K562 (cell line): ENCODE results near the gene CDK5RAP3. TPM values are rescaled to one million over a fixed set of nuclear protein-coding genes. Genes with fewer than 3 reads are reported as not detected.
"Not testable (repeated sequence)": the region's sequence is repeated elsewhere in the genome, so short reads cannot be mapped to it uniquely, and the experiment has no call there.

ENCODE experiments used
- ATAC-seq: fragments of 200-7000 bp; cut with Tn5 transposase; 3 replicates; pipeline ENCODE4 v1.9.1; 2020; ENCODE audit warnings: moderate library complexity
- BruUV-seq: library from RNA; stranded (reverse); fragments of 400-500 nt; replicated peaks from 2 replicates; lab custom pipeline; 2021; lab: Mats Ljungman, UMichigan
- CTCF ChIA-PET: fragments of 300-600 bp; formaldehyde crosslinking; extraction: SDS; loops from one replicate; lab custom pipeline; 2021; ENCODE audit warnings: low intra/inter-chr PET ratio; lab: Yijun Ruan, JAX
- POLR2A ChIA-PET: fragments of 300-600, 350-650 bp; sonication (Branson Sonifier 250); formaldehyde crosslinking; extraction: SDS; loops from one replicate; lab custom pipeline; 2021; ENCODE audit warnings: antibody characterized with exemption, inconsistent platforms; lab: Yijun Ruan, JAX
- DNase-seq, 4 experiments: peaks; one replicate each; pipeline versions ENCODE4 v3.0.0 to v3.0.0-alpha.2; 2011 to 2018; ENCODE audit warnings: low spot score in 3 of 4, mixed read lengths in 3 of 4; ENCODE audit errors: extremely low read depth in 1 of 4
- FAIRE-seq: peaks from 2 replicates; lab custom pipeline; 2011; peaks lifted over from hg19 to GRCh38; lab: Jason Lieb, UNC
- H2AFZ ChIP-seq: 2 replicates; pipeline ENCODE4 v1.6.0; 2011; ENCODE audit warnings: low read depth, low read length, control low read depth, inconsistent platforms
- H3K27ac ChIP-seq: fragments of 200-600 bp; 3 replicates; pipeline ENCODE4 v1.8.0; 2011; ENCODE audit warnings: low read depth, mild to moderate bottlenecking, control low read depth, inconsistent platforms, low read length, moderate library complexity, mixed read lengths; ENCODE audit errors: extremely low read depth
- H3K27me3 ChIP-seq, 2 experiments: fragments of 300-600 bp in 1 of 2; 2 replicates in 1 of 2; 3 replicates in 1 of 2; pipeline versions ENCODE4 v1.6.0 to v1.8.0; 2011; ENCODE audit warnings: inconsistent platforms in 2 of 2, low read length in 2 of 2, mild to moderate bottlenecking in 1 of 2, mixed read lengths in 1 of 2, moderate library complexity in 1 of 2; ENCODE audit not compliant: control insufficient read depth in 2 of 2, insufficient read depth in 2 of 2
- H3K36me3 ChIP-seq: fragments of 300-600 bp; 3 replicates; pipeline ENCODE4 v1.8.0; 2011; ENCODE audit warnings: mild to moderate bottlenecking, low read length, inconsistent platforms; ENCODE audit not compliant: control insufficient read depth, insufficient read depth
- H3K4me1 ChIP-seq, 2 experiments: fragments of 200-600 bp in 1 of 2; replicated peaks in 1 of 2; 2 replicates in 1 of 2; 3 replicates in 1 of 2; pipeline versions ENCODE4 v1.5.1 to v1.8.0; 2011; ENCODE audit warnings: inconsistent platforms in 2 of 2, low read length in 2 of 2, mild to moderate bottlenecking in 1 of 2, mixed read lengths in 1 of 2, moderate library complexity in 1 of 2; ENCODE audit not compliant: control insufficient read depth in 2 of 2, insufficient read depth in 2 of 2
- H3K4me2 ChIP-seq: 2 replicates; pipeline ENCODE4 v1.6.1; 2011; ENCODE audit warnings: low read length, control low read depth, inconsistent platforms, mixed read lengths; ENCODE audit not compliant: insufficient read depth
- H3K4me3 ChIP-seq: fragments of 200-600 bp; sonication (generic), shearing (Covaris generic); 2 replicates; pipeline ENCODE4 v1.5.1; 2016; ENCODE audit warnings: control low read depth, inconsistent platforms
- H3K79me2 ChIP-seq: fragments of 200-600 bp; 3 replicates; pipeline ENCODE4 v1.8.0; 2011; ENCODE audit warnings: low read length, inconsistent platforms; ENCODE audit not compliant: control insufficient read depth, insufficient read depth
- H3K9ac ChIP-seq, 2 experiments: 2 replicates each; pipeline versions ENCODE4 v1.6.0 to v1.6.1; 2011; ENCODE audit warnings: low read depth in 2 of 2, low read length in 2 of 2, control low read depth in 1 of 2, inconsistent platforms in 1 of 2, mild to moderate bottlenecking in 1 of 2, mixed read lengths in 1 of 2; ENCODE audit not compliant: insufficient read depth in 1 of 2
- H3K9me1 ChIP-seq: one replicate; pipeline ENCODE4 v1.6.0; 2011; ENCODE audit warnings: inconsistent platforms, mild to moderate bottlenecking, low read length, moderate library complexity; ENCODE audit not compliant: control insufficient read depth, insufficient read depth
- H3K9me3 ChIP-seq: replicated peaks from 2 replicates; pipeline ENCODE4 v1.5.1; 2011; ENCODE audit warnings: low read depth, low read length, inconsistent platforms; ENCODE audit not compliant: control insufficient read depth, insufficient read depth
- H4K20me1 ChIP-seq: replicated peaks from 2 replicates; pipeline ENCODE4 v1.6.1; 2011; ENCODE audit warnings: low read length, inconsistent platforms, mixed read lengths; ENCODE audit not compliant: control insufficient read depth, insufficient read depth
- C11orf30 ChIP-seq: fragments of 450-650 bp; IDR thresholded peaks from 2 replicates; pipeline ENCODE4 v1.6.1; 2016; ENCODE audit warnings: low read depth, mild to moderate bottlenecking
- DPF2 ChIP-seq: fragments of 450-650 bp; IDR thresholded peaks from 2 replicates; pipeline ENCODE4 v1.6.1; 2016
- ESRRA ChIP-seq: fragments of 450-650 bp; IDR thresholded peaks from 2 replicates; pipeline ENCODE4 v1.6.1; 2014; ENCODE audit warnings: low read depth, mild to moderate bottlenecking, moderate library complexity, borderline replicate concordance
- HDAC1 ChIP-seq, 2 experiments: fragments of 450-650 bp; IDR thresholded peaks; 2 replicates each; pipeline ENCODE4 v1.6.1; 2016 to 2017; ENCODE audit warnings: inconsistent platforms in 1 of 2, mild to moderate bottlenecking in 1 of 2, moderate library complexity in 1 of 2
- MAFG ChIP-seq: fragments of 450-650 bp; conservative IDR thresholded peaks from 2 replicates; pipeline ENCODE4 v1.6.1; 2016; ENCODE audit warnings: missing genetic modification characterization, missing compliant biosample characterization
- NFE2 ChIP-seq: IDR thresholded peaks from 2 replicates; pipeline ENCODE4 v1.6.1; 2014; ENCODE audit warnings: antibody characterized with exemption, low read depth
- NFE2L1 ChIP-seq: fragments of 450-650 bp; IDR thresholded peaks from 2 replicates; pipeline ENCODE4 v1.6.1; 2016; ENCODE audit warnings: missing genetic modification characterization, low read depth, mild to moderate bottlenecking, missing compliant biosample characterization, moderate library complexity, borderline replicate concordance
- ZNF316 ChIP-seq: fragments of 450-650 bp; IDR thresholded peaks from 2 replicates; pipeline ENCODE4 v1.6.1; 2016
- WGBS: fragments of 100-300 bp; shearing (Covaris generic); methylation state at CpG from one replicate; pipeline ENCODE4 v1.1.6; 2016; ENCODE audit warnings: low coverage, mixed read lengths; ENCODE audit not compliant: insufficient coverage; ENCODE audit errors: missing lambda C conversion rate; 5-methylcytosine and 5-hydroxymethylcytosine counted together
- in situ Hi-C: fragments of 300-500 bp; cut with MboI; formaldehyde crosslinking; loops from 4 replicates; pipeline ENCODE4 v1.15.0; 2018; ENCODE audit warnings: inconsistent platforms, mixed read lengths
- intact Hi-C: fragments of 100-400 bp; cut with micrococcal nuclease; formaldehyde crosslinking; loops from 2 replicates; pipeline ENCODE4 v1.14.2; 2022
- polyA plus RNA-seq, 8 experiments: library from polyadenylated mRNA; depleted of rRNA in 4 of 8; stranded (reverse) in 5 of 8; unstranded in 3 of 8; fragments of >200 nt; fragmentation: Nextera tagmentation in 2 of 8; fragmentation: Illumina TruSeq in 1 of 8; extraction: Ambion mirVana in 2 of 8; extraction: Trizol in 1 of 8; gene quantifications; 2 replicates each; pipeline versions ENCODE4 v1.2.1 to v1.2.3, GENCODE V29; 2011 to 2014; ENCODE audit warnings: inconsistent platforms in 1 of 8, missing spikeins in 1 of 8
- total RNA-seq, 7 experiments: library from RNA; depleted of rRNA in 6 of 7; stranded (reverse); fragments of >200 nt in 6 of 7; fragmentation: Illumina TruSeq in 2 of 7; extraction: Trizol in 2 of 7; gene quantifications; 2 replicates each; pipeline versions ENCODE4 v1.2.1 to v1.2.3, GENCODE V29; 2011 to 2021; ENCODE audit warnings: low replicate concordance in 1 of 7

The CDK5RAP3 gene
- total and polyA plus RNA-seq, 9 of the 15 experiments (the other 6 are each of a cell fraction or from before 2014, with no cell fraction given): 44.2 to 202 (median 91.5) TPM

GRCh38 chr17:47988445-47988844 is 17.5 kb downstream of the CDK5RAP3 start:
- POLR2A ChIA-PET, in situ Hi-C loops, H3K4me3 ChIP-seq, H3K9me3 ChIP-seq, H2AFZ ChIP-seq, BruUV-seq, intact Hi-C loops, H3K9ac ChIP-seq, H3K9me1 ChIP-seq, H3K27ac ChIP-seq, FAIRE-seq, H4K20me1 ChIP-seq, H3K4me2 ChIP-seq, H3K27me3 ChIP-seq, H3K36me3 ChIP-seq, H3K79me2 ChIP-seq: not testable (repeated sequence)
- CTCF ChIA-PET: interaction anchor here (0.9 kb wide), 1 partner anchor 36 kb away, joined by 5 read pairs; no protein-coding TSS in a partner anchor
- TF ChIP-seq MAFG (peak; percentile 52; the same call in 1 of the 2 replicates), ESRRA (0 out of 2 replicates have a peak, but pooled peaks have one; percentile 30), NFE2 (peak; percentile 43; the same call in 1 of the 2 replicates), NFE2L1 (peak; percentile 58), DPF2 (peak; percentile 30; the same call in 1 of the 2 replicates), C11orf30 (peak; percentile 16; the same call in 1 of the 2 replicates), ZNF316 (peak; percentile 41), HDAC1 (IDR thresholded peaks at IDR 0.05) (0 out of 4 replicates have a peak, but pooled peaks of 1 of the 2 experiments have one; percentile 11)
- peak in 1 of 4 experiments; percentile 39 for DNase-seq
- peaks cover 22 to 29% of the 10 kb centered on the region in 2 experiments for H3K4me1 ChIP-seq
- WGBS: 38% methylated on average over 1 of the region's 1 CpG
- peak; percentile 28 for ATAC-seq
